NB4 (cell line): Measurements from ENCODE around the gene MLLT3.

Experiments used
- DNase-seq: peaks from one replicate; pipeline ENCODE4 v3.0.0; 2010; ENCODE audit warnings: low read depth
- H3K4me3 ChIP-seq: one replicate; pipeline ENCODE4 v1.5.1; 2011; ENCODE audit warnings: mild to moderate bottlenecking, low read depth, low read length, moderate library complexity
- CTCF ChIP-seq: IDR thresholded peaks from one replicate; pipeline ENCODE4 v1.5.1; 2012; ENCODE audit warnings: low read depth, low read length
- MAX ChIP-seq: IDR thresholded peaks from 2 replicates; pipeline ENCODE4 v1.6.1; 2011; ENCODE audit warnings: low read depth, low read length
- MYC ChIP-seq: IDR thresholded peaks from 2 replicates; pipeline ENCODE4 v1.6.1; 2011; ENCODE audit warnings: low read depth, low read length
- POLR2A ChIP-seq: IDR thresholded peaks from 2 replicates; pipeline ENCODE4 v1.6.1; 2011; ENCODE audit warnings: mild to moderate bottlenecking; ENCODE audit not compliant: insufficient read length; ENCODE audit errors: extremely low read depth

MLLT3 gene

GRCh38 chr9:20373263-20373662 is 249.0 kb downstream of the MLLT3 start:
- H3K4me3 ChIP-seq: no peak overlapping the region
- TF ChIP-seq POLR2A (no peak), MAX (no peak), CTCF (no peak), MYC (no peak)
- no peak for DNase-seq

GRCh38 chr9:20369391-20369790 is 252.9 kb downstream of the MLLT3 start:
- H3K4me3 ChIP-seq: no peak overlapping the region
- DNase-seq: no peak
- TF ChIP-seq MAX (no peak), MYC (no peak), CTCF (no peak), POLR2A (no peak)

- no peak for DNase-seq
- no peak for TF ChIP-seq MAX
- TF ChIP-seq CTCF: no peak
- no peak for TF ChIP-seq POLR2A
- no peak for TF ChIP-seq MYC
- no peak overlapping the region for H3K4me3 ChIP-seq
Observed at GRCh38 chr9:20367855-20368254, 254.4 kb downstream of the MLLT3 start.

GRCh38 chr9:20364959-20365358 is 257.3 kb downstream of the MLLT3 start:
- DNase-seq: no peak
- TF ChIP-seq MAX: no peak
- TF ChIP-seq CTCF: no peak
- no peak for TF ChIP-seq POLR2A
- TF ChIP-seq MYC: no peak
- H3K4me3 ChIP-seq: no peak overlapping the region

GRCh38 chr9:20363233-20363632 is 259.1 kb downstream of the MLLT3 start:
- H3K4me3 ChIP-seq: no peak overlapping the region
- TF ChIP-seq POLR2A (no peak), CTCF (no peak), MYC (no peak), MAX (no peak)
- no peak for DNase-seq

GRCh38 chr9:20361656-20362570 is 260.4 kb downstream of the MLLT3 start:
- no peak overlapping the region for H3K4me3 ChIP-seq
- TF ChIP-seq MYC: no peak
- no peak for TF ChIP-seq POLR2A
- TF ChIP-seq CTCF: no peak
- no peak for TF ChIP-seq MAX
- no peak for DNase-seq
